Peyer's patch (tissue), 4 donors: ENCODE measurements around the gene SERINC3.

Experiments
- POLR2A ChIP-seq, 2 donors: fragments of 450-650 bp; IDR thresholded peaks; one replicate each; pipeline ENCODE4 v1.5.1; 2017; ENCODE audit warnings: antibody characterized with exemption in 2 of 2, mild to moderate bottlenecking in 2 of 2, moderate library complexity in 2 of 2
- TF ChIP-seq, protein P1 (sequence below), 6 experiments: fragments of 450-650 bp in 4 of 6; fragments of 200-600 bp in 2 of 6; sonication (generic) in 1 of 6; IDR thresholded peaks; one replicate each; pipeline ENCODE4 v1.5.1; 2017 to 2019; ENCODE audit warnings: antibody characterized with exemption in 6 of 6, mild to moderate bottlenecking in 3 of 6, moderate library complexity in 1 of 6

DNA sequence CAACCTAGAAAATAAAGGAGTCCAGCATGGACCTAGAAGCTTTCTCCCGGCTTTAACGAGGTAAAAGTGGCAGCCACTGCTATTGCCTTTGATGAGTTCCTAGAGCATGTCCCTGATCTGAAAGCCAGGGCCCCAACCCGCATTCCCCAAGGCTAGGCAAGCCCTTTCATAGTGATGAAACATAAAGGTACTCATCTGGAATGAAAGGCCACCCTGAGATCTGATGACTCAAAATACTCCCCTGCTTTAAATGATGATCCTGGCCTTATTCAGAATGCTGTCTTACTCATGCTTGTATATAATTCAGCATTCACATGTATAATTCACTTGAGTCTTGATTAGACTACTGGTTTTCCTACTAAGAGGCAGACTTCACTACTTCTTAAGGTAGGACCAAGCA, 24.9 kb downstream of the SERINC3 start:
- TF ChIP-seq, protein P1, sequence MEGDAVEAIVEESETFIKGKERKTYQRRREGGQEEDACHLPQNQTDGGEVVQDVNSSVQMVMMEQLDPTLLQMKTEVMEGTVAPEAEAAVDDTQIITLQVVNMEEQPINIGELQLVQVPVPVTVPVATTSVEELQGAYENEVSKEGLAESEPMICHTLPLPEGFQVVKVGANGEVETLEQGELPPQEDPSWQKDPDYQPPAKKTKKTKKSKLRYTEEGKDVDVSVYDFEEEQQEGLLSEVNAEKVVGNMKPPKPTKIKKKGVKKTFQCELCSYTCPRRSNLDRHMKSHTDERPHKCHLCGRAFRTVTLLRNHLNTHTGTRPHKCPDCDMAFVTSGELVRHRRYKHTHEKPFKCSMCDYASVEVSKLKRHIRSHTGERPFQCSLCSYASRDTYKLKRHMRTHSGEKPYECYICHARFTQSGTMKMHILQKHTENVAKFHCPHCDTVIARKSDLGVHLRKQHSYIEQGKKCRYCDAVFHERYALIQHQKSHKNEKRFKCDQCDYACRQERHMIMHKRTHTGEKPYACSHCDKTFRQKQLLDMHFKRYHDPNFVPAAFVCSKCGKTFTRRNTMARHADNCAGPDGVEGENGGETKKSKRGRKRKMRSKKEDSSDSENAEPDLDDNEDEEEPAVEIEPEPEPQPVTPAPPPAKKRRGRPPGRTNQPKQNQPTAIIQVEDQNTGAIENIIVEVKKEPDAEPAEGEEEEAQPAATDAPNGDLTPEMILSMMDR (IDR thresholded peaks at IDR 0.05): no peak
- TF ChIP-seq POLR2A (IDR thresholded peaks at IDR 0.05): no peak
